Measurements from ENCODE around the gene NDST4.

Gene NDST4

GRCh38 chr4:114782415-114783214 lies 330.8 kb downstream of the NDST4 start:
- DNase-seq: peak; percentile 93

DNA sequence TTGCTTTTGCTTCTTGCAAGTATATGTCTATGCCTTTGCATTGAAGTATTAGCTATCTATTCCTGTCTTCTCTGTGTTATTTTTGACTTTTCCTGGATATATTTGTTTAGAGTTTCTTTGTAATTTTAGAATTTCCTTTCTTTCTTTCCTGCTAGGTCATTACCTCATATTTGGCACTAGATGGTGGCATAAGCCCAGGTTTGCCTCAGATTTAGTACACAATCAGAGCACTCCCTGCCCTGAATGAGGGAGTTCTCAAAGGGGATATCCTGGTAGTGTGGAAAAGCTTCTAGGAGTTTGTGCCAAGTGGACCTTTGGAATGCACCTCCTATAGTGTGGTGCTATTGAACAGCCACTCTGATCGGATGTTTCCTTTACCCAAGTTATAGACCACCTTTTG lies 333.2 kb downstream of the NDST4 start:
- DNase-seq: peak; percentile 72

Data from NCI-H69 (cell line).